ENCODE results near the gene MVD.

MVD gene

GRCh38 chr16:88662843-88663606 lies at the start of gene MVD:
TSS of gene MVD (minus strand) at chr16:88663091. CDS start at chr16:88663080, 11 bp downstream.
- DNase-seq, result peak; percentile 97

- DNase-seq, result no peak
Measured at GRCh38 chr16:88712362-88712979, 49.6 kb upstream of the MVD start.

- no peak for DNase-seq
Measured at GRCh38 chr16:88711750-88712340, 49.0 kb upstream of the MVD start.

GRCh38 chr16:88710556-88710955 lies 47.7 kb upstream of the MVD start:
- no peak for DNase-seq

GRCh38 chr16:88706965-88707826 lies 44.3 kb upstream of the MVD start:
- no peak for DNase-seq

- peak; percentile 71 for DNase-seq
Measured at GRCh38 chr16:88706229-88706964, 43.5 kb upstream of the MVD start, which contains the start of the genes CTU2 and RNF166. TSS of gene CTU2 (plus strand) at chr16:88706503. CDS start at chr16:88706531, 28 bp downstream. TSS of gene RNF166 (minus strand) at chr16:88706408. CDS start at chr16:88706325, 83 bp downstream.

GRCh38 chr16:88705801-88706228 lies 42.9 kb upstream of the MVD start:
- DNase-seq, result no peak

GRCh38 chr16:88705076-88705684 lies 42.3 kb upstream of the MVD start:
- DNase-seq, result peak; percentile 84

GRCh38 chr16:88703486-88704309 lies 40.8 kb upstream of the MVD start:
- peak; percentile 74 for DNase-seq

GRCh38 chr16:88702371-88703210 lies 39.7 kb upstream of the MVD start:
- DNase-seq, result peak; percentile 52

GRCh38 chr16:88701581-88702370 lies 38.9 kb upstream of the MVD start:
- no peak for DNase-seq

GRCh38 chr16:88700636-88701482 lies 38.0 kb upstream of the MVD start:
- peak; percentile 97 for DNase-seq

- no peak for DNase-seq
Measured at GRCh38 chr16:88700322-88700635, 37.4 kb upstream of the MVD start.

GRCh38 chr16:88699180-88699579 lies 36.3 kb upstream of the MVD start:
- DNase-seq, result no peak

GRCh38 chr16:88698646-88699045 lies 35.8 kb upstream of the MVD start:
- no peak for DNase-seq

GRCh38 chr16:88697831-88698615 lies 35.1 kb upstream of the MVD start:
- DNase-seq, result no peak

- no peak for DNase-seq
Measured at GRCh38 chr16:88697116-88697830, 34.4 kb upstream of the MVD start.

Measured in MV-4-11 (cell line).